ENCODE measurements around the gene FITM1.

The FITM1 gene

GRCh38 chr14:24139272-24139934, 8.9 kb downstream of the FITM1 start:
- no peak for TF ChIP-seq CTCF (IDR thresholded peaks at IDR 0.05; ENCODE audit: control extremely low read depth, extremely low read depth, low read depth, missing control alignments)
- DNase-seq (ENCODE audit: extremely low spot score) = no peak
- ChIA-PET POLR2A (interaction anchor here (1.7 to 2.0 kb wide), 2 partner anchors 11 to 24 kb away, joined by 4 to 7 read pairs; partner anchors contain the start of genes DCAF11 and NRL), CTCF (interaction anchor here (1.0 to 3.7 kb wide), 5 partner anchors 14 to 81 kb away, joined by 3 to 18 read pairs (median 4); partner anchors contain the start of genes DCAF11, IRF9 and NRL)

GRCh38 chr14:24141097-24141880, 10.8 kb downstream of the FITM1 start, which contains the start of gene EMC9:
Gene EMC9, minus strand, starts transcription at chr14:24141591. Its CDS starts 287 bp downstream, at chr14:24141304.
- peak; percentile 13 for TF ChIP-seq CTCF (IDR thresholded peaks at IDR 0.05; ENCODE audit: control extremely low read depth, extremely low read depth, low read depth, missing control alignments)
- peak; percentile 95 for DNase-seq (ENCODE audit: extremely low spot score)
- CTCF ChIA-PET = interaction anchor here (0.7 to 3.7 kb wide), 16 partner anchors 10 to 187 kb away, joined by 3 to 18 read pairs (median 4); partner anchors contain the start of genes DCAF11, IRF9, NRL and TINF2
- POLR2A ChIA-PET = interaction anchor here (0.5 to 1.8 kb wide), 9 partner anchors 16 to 1628 kb away, joined by 3 to 16 read pairs (median 4); partner anchors contain the start of genes CHMP4A, DCAF11, IRF9 and NRL

GRCh38 chr14:24143511-24143910, 13.1 kb downstream of the FITM1 start:
- ChIA-PET POLR2A (interaction anchor here (1.1 kb wide), 1 partner anchor 8 kb away, joined by 5 read pairs; the partner anchor contains the start of gene PSME1), CTCF (interaction anchor here (0.9 to 12.0 kb wide), 8 partner anchors 10 to 36 kb away, joined by 3 to 154 read pairs (median 3); partner anchors contain the start of genes DCAF11, IRF9 and NRL)
- no peak for DNase-seq (ENCODE audit: extremely low spot score)
- no peak for TF ChIP-seq CTCF (IDR thresholded peaks at IDR 0.05; ENCODE audit: control extremely low read depth, extremely low read depth, low read depth, missing control alignments)

- no peak for TF ChIP-seq CTCF (IDR thresholded peaks at IDR 0.05; ENCODE audit: control extremely low read depth, extremely low read depth, low read depth, missing control alignments)
- no peak for DNase-seq (ENCODE audit: extremely low spot score)
- POLR2A ChIA-PET = interaction anchor here (1.1 kb wide), 1 partner anchor 9 kb away, joined by 5 read pairs; the partner anchor contains the start of gene PSME1
- CTCF ChIA-PET = interaction anchor here (1.5 to 12.0 kb wide), 3 partner anchors 18 to 36 kb away, joined by 5 to 154 read pairs (median 7); partner anchors contain the start of genes DCAF11, IRF9 and NRL
These were observed 14.0 kb downstream of the FITM1 start for GRCh38 chr14:24144451-24144850.

GRCh38 chr14:24145219-24145618, 14.8 kb downstream of the FITM1 start:
- TF ChIP-seq CTCF (IDR thresholded peaks at IDR 0.05; ENCODE audit: control extremely low read depth, extremely low read depth, low read depth, missing control alignments) = no peak
- DNase-seq (ENCODE audit: extremely low spot score) = no peak
- CTCF ChIA-PET = interaction anchor here (1.5 to 12.0 kb wide), 6 partner anchors 9 to 87 kb away, joined by 3 to 154 read pairs (median 20); partner anchors contain the start of genes DCAF11, IRF9, NRL and PSME1
- POLR2A ChIA-PET = interaction anchor here (2.1 to 3.2 kb wide), 2 partner anchors 9 to 31 kb away, joined by 14 to 20 read pairs; partner anchors contain the start of genes DCAF11, NRL and PSME1
